Ascending aorta (tissue), 2 donors: Measurements from ENCODE around the gene LRRC8C. TPM values are rescaled to one million over a fixed set of nuclear protein-coding genes. Genes with fewer than 3 reads are reported as not detected.

Experiments
- DNase-seq, 2 donors: peaks; one replicate each; pipeline ENCODE4 v3.0.0-alpha.2; 2019; ENCODE audit warnings: low spot score in 2 of 2
- H3K27ac ChIP-seq, 2 donors: fragments of 200-600 bp; sonication (generic); one replicate each; pipeline ENCODE4 v1.5.1; 2016 to 2017; ENCODE audit warnings: mild to moderate bottlenecking in 1 of 2
- H3K27me3 ChIP-seq: fragments of 200-600 bp; sonication (generic); one replicate; pipeline ENCODE4 v1.5.1; 2017
- H3K36me3 ChIP-seq, 2 donors: fragments of 200-600 bp; sonication (generic); one replicate each; pipeline ENCODE4 v1.5.1; 2016
- H3K4me1 ChIP-seq, 2 donors: fragments of 200-600 bp; sonication (generic); one replicate each; pipeline ENCODE4 v1.5.1; 2016 to 2017; ENCODE audit warnings: mild to moderate bottlenecking in 1 of 2
- H3K4me3 ChIP-seq, 2 donors: fragments of 200-600 bp; sonication (generic); one replicate each; pipeline ENCODE4 v1.5.1; 2016 to 2017; ENCODE audit warnings: mild to moderate bottlenecking in 1 of 2
- H3K9me3 ChIP-seq, 2 donors: fragments of 200-600 bp; sonication (generic); one replicate each; pipeline ENCODE4 v1.5.1; 2016
- CTCF ChIP-seq, 3 experiments: fragments of 200-600 bp in 2 of 3; fragments of 450-650 bp in 1 of 3; sonication (generic) in 2 of 3; IDR thresholded peaks; one replicate each; pipeline ENCODE4 v1.5.1; 2016 to 2019; ENCODE audit warnings: antibody characterized with exemption in 3 of 3, mild to moderate bottlenecking in 1 of 3, moderate library complexity in 1 of 3
- intact Hi-C: fragments of 100-400 bp; cut with DNase I; formaldehyde crosslinking; loops from one replicate; pipeline ENCODE4 v1.15.1; 2023
- total RNA-seq: library from RNA; depleted of rRNA; stranded (reverse); fragments of >200 nt; gene quantifications from one replicate; pipeline ENCODE4 v1.1.0, GENCODE V29; 2016

LRRC8C gene
- total RNA-seq, 1 donor from 2014 or later: 7.5 TPM

- TF ChIP-seq CTCF (IDR thresholded peaks at IDR 0.05): no peak
- no peaks in the 10 kb centered on the region for H3K9me3 ChIP-seq
- no peak overlapping the region for H3K27ac ChIP-seq
- H3K4me3 ChIP-seq: no peak overlapping the region
- no peaks in the 10 kb centered on the region for H3K27me3 ChIP-seq
- H3K4me1 ChIP-seq: peaks cover 0 to under 1% of the 10 kb centered on the region in 2 donors
- intact Hi-C loops: no loop called here
- DNase-seq: no peak
- H3K36me3 ChIP-seq: no peaks in the 10 kb centered on the region
Observed at GRCh38 chr1:89758156-89758555, 125.2 kb downstream of the LRRC8C start.

GRCh38 chr1:89759036-89759435, 126.1 kb downstream of the LRRC8C start:
- Histone ChIP-seq H3K4me1 (peaks cover 0 to 4% of the 10 kb centered on the region in 2 donors), H3K9me3 (no peaks in the 10 kb centered on the region), H3K36me3 (no peaks in the 10 kb centered on the region), H3K4me3 (no peak overlapping the region), H3K27me3 (no peaks in the 10 kb centered on the region), H3K27ac (no peak overlapping the region)
- intact Hi-C loops: no loop called here
- DNase-seq: no peak
- TF ChIP-seq CTCF (IDR thresholded peaks at IDR 0.05): no peak

- intact Hi-C loops: loop anchor here (5.0 kb wide), 1 partner anchor 158 kb away; no protein-coding TSS in a partner anchor
- no peak for TF ChIP-seq CTCF (IDR thresholded peaks at IDR 0.05)
- Histone ChIP-seq H3K27ac (no peak overlapping the region), H3K36me3 (no peaks in the 10 kb centered on the region), H3K4me1 (peaks cover 0 to 4% of the 10 kb centered on the region in 2 donors), H3K4me3 (no peak overlapping the region), H3K27me3 (no peaks in the 10 kb centered on the region), H3K9me3 (no peaks in the 10 kb centered on the region)
- DNase-seq: no peak
Observed at GRCh38 chr1:89760496-89760895, 127.6 kb downstream of the LRRC8C start.

- intact Hi-C loops: loop anchor here (5.0 kb wide), 1 partner anchor 159 kb away; no protein-coding TSS in a partner anchor
- no peak overlapping the region for H3K27ac ChIP-seq
- no peaks in the 10 kb centered on the region for H3K9me3 ChIP-seq
- no peaks in the 10 kb centered on the region for H3K36me3 ChIP-seq
- H3K4me1 ChIP-seq: peaks cover 0 to 4% of the 10 kb centered on the region in 2 donors
- TF ChIP-seq CTCF (IDR thresholded peaks at IDR 0.05): no peak
- no peaks in the 10 kb centered on the region for H3K27me3 ChIP-seq
- no peak overlapping the region for H3K4me3 ChIP-seq
- DNase-seq: no peak
Observed at GRCh38 chr1:89761338-89761737, 128.4 kb downstream of the LRRC8C start.

- Histone ChIP-seq H3K9me3 (no peaks in the 10 kb centered on the region), H3K27me3 (no peaks in the 10 kb centered on the region), H3K4me3 (no peak overlapping the region), H3K27ac (no peak overlapping the region), H3K36me3 (no peaks in the 10 kb centered on the region), H3K4me1 (peaks cover 0 to 4% of the 10 kb centered on the region in 2 donors)
- intact Hi-C loops: loop anchor here (2.0 to 5.0 kb wide), 2 partner anchors 160 to 279 kb away; no protein-coding TSS in a partner anchor
- TF ChIP-seq CTCF (IDR thresholded peaks at IDR 0.05): no peak
- DNase-seq: no peak
Observed at GRCh38 chr1:89761901-89762300, 129.0 kb downstream of the LRRC8C start.

- H3K4me3 ChIP-seq: peak overlapping the region in 1 of 2 donors; percentile 65
- H3K27me3 ChIP-seq: no peaks in the 10 kb centered on the region
- no peaks in the 10 kb centered on the region for H3K36me3 ChIP-seq
- peaks cover 0 to 4% of the 10 kb centered on the region in 2 donors for H3K4me1 ChIP-seq
- DNase-seq: no peak
- H3K27ac ChIP-seq: no peak overlapping the region
- H3K9me3 ChIP-seq: no peaks in the 10 kb centered on the region
- no peak for TF ChIP-seq CTCF (IDR thresholded peaks at IDR 0.05)
- intact Hi-C loops: loop anchor here (2.0 to 5.0 kb wide), 2 partner anchors 160 to 280 kb away; no protein-coding TSS in a partner anchor
Observed at GRCh38 chr1:89762386-89762778, 129.5 kb downstream of the LRRC8C start.
